ENCODE measurements around the gene CD9. TPM values are rescaled to one million over a fixed set of nuclear protein-coding genes. Genes with fewer than 3 reads are reported as not detected.

The CD9 gene
- total RNA-seq, 2 donors from 2014 or later, result 249 to 300 TPM

DNA sequence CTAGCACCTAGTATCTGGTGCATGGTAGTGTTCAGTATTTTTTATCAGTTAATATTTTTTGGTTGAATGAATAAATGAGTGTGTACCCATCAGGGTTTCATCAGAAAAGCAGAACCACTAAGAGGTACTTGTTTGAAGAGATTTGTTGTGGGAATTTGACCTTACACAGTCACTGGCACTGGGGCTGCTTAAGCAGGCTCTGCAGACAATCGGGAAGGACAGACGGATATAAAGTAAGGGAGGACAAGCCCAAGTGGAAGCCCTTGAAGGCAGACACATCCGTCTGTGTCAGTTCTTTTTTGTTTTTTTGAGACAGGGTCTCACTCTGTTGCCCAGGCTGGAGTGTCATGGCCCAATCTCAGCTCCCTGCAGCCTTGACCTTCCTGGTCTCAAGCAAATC lies 38.7 kb downstream of the CD9 start:
- no peak for ATAC-seq (ENCODE audit: insufficient number of reproducible peaks, low FRiP score, low read depth)
- H3K27ac ChIP-seq, result no peak overlapping the region
- no peak overlapping the region for H3K4me3 ChIP-seq
- no peaks in the 10 kb centered on the region for H3K9me3 ChIP-seq
- DNase-seq (ENCODE audit: low spot score), result no peak
- H3K27me3 ChIP-seq (replicated peaks; ENCODE audit: insufficient read depth), result no peaks in the 10 kb centered on the region
- TF ChIP-seq, protein P1, sequence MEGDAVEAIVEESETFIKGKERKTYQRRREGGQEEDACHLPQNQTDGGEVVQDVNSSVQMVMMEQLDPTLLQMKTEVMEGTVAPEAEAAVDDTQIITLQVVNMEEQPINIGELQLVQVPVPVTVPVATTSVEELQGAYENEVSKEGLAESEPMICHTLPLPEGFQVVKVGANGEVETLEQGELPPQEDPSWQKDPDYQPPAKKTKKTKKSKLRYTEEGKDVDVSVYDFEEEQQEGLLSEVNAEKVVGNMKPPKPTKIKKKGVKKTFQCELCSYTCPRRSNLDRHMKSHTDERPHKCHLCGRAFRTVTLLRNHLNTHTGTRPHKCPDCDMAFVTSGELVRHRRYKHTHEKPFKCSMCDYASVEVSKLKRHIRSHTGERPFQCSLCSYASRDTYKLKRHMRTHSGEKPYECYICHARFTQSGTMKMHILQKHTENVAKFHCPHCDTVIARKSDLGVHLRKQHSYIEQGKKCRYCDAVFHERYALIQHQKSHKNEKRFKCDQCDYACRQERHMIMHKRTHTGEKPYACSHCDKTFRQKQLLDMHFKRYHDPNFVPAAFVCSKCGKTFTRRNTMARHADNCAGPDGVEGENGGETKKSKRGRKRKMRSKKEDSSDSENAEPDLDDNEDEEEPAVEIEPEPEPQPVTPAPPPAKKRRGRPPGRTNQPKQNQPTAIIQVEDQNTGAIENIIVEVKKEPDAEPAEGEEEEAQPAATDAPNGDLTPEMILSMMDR (IDR thresholded peaks at IDR 0.05), result no peak
- peaks cover 36% of the 10 kb centered on the region for H3K36me3 ChIP-seq
- H3K4me1 ChIP-seq (ENCODE audit: control insufficient read depth in 1 of 2, low read depth in 2 of 2), result peaks cover 2 to 15% of the 10 kb centered on the region in 2 donors

DNA sequence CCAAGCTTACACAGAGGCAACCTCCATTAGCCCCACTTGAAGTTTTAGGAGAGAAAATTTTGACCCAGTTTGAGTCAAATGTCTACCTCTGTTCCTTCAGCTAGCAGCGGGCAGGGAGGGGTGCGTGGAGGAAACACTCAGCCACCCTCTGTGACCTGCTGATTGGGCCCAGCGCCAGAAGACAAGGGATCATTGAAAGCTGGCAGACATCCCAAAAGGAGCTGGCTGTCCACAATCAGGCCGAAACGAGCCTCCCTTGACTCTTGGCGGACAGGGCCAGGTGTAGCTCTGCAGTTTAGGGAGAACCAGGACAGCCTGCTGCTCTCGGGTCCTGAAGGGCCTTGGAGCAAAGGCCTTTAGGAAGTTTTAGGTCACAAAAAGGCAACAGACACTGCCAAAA lies 41.3 kb downstream of the CD9 start:
- TF ChIP-seq, protein P1 (IDR thresholded peaks at IDR 0.05), result no peak
- no peaks in the 10 kb centered on the region for H3K9me3 ChIP-seq
- ATAC-seq (ENCODE audit: insufficient number of reproducible peaks, low FRiP score, low read depth), result no peak
- no peak overlapping the region for H3K4me3 ChIP-seq
- H3K36me3 ChIP-seq, result peaks cover 18% of the 10 kb centered on the region
- no peak overlapping the region for H3K27ac ChIP-seq
- DNase-seq (ENCODE audit: low spot score), result no peak
- H3K4me1 ChIP-seq (ENCODE audit: control insufficient read depth in 1 of 2, low read depth in 2 of 2), result peaks cover 0 to 6% of the 10 kb centered on the region in 2 donors
- H3K27me3 ChIP-seq (replicated peaks; ENCODE audit: insufficient read depth), result no peaks in the 10 kb centered on the region

DNA sequence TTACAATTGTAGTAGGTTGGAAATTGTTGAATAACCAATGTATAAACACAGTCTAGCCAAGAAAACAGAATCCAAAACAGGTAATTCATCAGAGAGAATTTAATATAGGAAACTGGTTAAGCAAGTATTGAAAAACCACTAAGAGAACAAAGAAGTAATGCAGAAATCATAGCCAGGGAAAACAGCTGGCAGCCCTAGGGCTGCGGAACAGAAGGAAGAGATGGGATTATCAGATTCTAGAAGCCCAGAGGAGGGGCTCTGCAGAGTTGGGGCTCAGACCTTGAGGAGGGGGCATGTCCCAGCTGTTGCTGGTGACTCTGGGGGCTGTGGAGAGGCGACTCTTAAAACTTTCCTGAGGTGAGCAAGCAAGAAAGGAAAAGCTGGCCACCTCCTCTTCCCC lies 49.4 kb downstream of the CD9 start:
- Histone ChIP-seq H3K27me3 (replicated peaks; ENCODE audit: insufficient read depth) (no peaks in the 10 kb centered on the region), H3K9me3 (no peaks in the 10 kb centered on the region), H3K36me3 (no peaks in the 10 kb centered on the region), H3K27ac (no peak overlapping the region), H3K4me1 (ENCODE audit: control insufficient read depth in 1 of 2, low read depth in 2 of 2) (no peaks in the 10 kb centered on the region), H3K4me3 (no peak overlapping the region)
- TF ChIP-seq, protein P1 (IDR thresholded peaks at IDR 0.05), result no peak
- DNase-seq (ENCODE audit: low spot score), result no peak
- no peak for ATAC-seq (ENCODE audit: insufficient number of reproducible peaks, low FRiP score, low read depth)

DNA sequence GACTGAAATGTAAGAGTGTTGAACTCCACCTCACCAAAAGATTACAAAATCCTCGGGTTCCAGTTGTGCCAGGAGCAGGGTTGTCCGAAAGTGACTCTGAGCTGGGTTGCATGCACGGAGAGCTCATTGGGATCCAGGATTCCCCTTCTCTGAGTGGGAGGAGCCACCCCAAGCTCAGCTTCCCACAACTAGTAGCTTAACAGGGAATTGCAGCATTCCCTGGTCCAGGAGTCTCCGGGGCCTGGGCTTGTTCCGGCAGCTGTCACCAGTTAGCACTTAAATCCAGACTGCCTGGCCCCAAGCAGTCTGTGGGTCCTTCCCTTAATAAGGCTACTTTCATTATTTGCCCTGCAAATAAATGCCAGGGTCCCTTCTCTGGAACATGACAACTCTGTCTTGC lies 50.1 kb downstream of the CD9 start:
- ATAC-seq (ENCODE audit: insufficient number of reproducible peaks, low FRiP score, low read depth) (no peak), DNase-seq (ENCODE audit: low spot score) (no peak)
- no peaks in the 10 kb centered on the region for H3K36me3 ChIP-seq
- TF ChIP-seq, protein P1 (IDR thresholded peaks at IDR 0.05), result no peak
- no peak overlapping the region for H3K27ac ChIP-seq
- no peaks in the 10 kb centered on the region for H3K4me1 ChIP-seq (ENCODE audit: control insufficient read depth in 1 of 2, low read depth in 2 of 2)
- H3K27me3 ChIP-seq (replicated peaks; ENCODE audit: insufficient read depth), result no peaks in the 10 kb centered on the region
- H3K4me3 ChIP-seq, result no peak overlapping the region
- H3K9me3 ChIP-seq, result no peaks in the 10 kb centered on the region

DNA sequence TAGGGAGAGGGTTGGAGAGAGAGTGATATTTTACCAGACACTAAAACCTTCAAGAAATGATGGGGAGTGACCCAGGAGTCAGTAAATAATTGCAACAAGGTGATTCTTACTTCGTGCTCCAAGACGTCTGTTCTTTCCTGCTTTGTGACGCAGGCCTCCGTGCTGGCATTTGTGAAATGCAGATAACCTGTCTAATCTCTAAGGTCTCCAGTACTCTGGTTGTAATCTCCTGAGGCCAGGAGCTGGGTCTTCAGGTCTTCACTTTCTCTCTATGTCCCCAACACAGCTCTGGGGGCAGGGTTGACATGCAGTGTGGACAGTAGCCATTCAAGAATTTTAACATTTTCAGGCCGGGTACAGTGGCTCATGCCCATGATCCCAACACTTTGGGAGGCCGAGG lies 53.1 kb downstream of the CD9 start:
- Histone ChIP-seq H3K4me3 (no peak overlapping the region), H3K9me3 (no peaks in the 10 kb centered on the region), H3K27me3 (replicated peaks; ENCODE audit: insufficient read depth) (no peaks in the 10 kb centered on the region), H3K27ac (no peak overlapping the region), H3K4me1 (ENCODE audit: control insufficient read depth in 1 of 2, low read depth in 2 of 2) (no peaks in the 10 kb centered on the region), H3K36me3 (no peaks in the 10 kb centered on the region)
- DNase-seq (ENCODE audit: low spot score), result no peak
- no peak for ATAC-seq (ENCODE audit: insufficient number of reproducible peaks, low FRiP score, low read depth)
- TF ChIP-seq, protein P1 (IDR thresholded peaks at IDR 0.05), result no peak

Data from thoracic aorta (tissue), 2 donors.